HL-60 (cell line): Measurements from ENCODE around the gene BOK.

Experiments
- GABPA ChIP-seq: IDR thresholded peaks from 2 replicates; pipeline ENCODE4 v1.6.1; 2012; ENCODE audit warnings: low read depth
- POLR2AphosphoS5 ChIP-seq: IDR thresholded peaks from 2 replicates; pipeline ENCODE4 v1.6.1; 2012; ENCODE audit warnings: low read depth
- TF ChIP-seq, protein P1 (sequence below): IDR thresholded peaks from one replicate; pipeline ENCODE4 v1.5.1; 2011; ENCODE audit warnings: low read length, control low read depth, inconsistent platforms; ENCODE audit not compliant: insufficient read depth

DNA sequence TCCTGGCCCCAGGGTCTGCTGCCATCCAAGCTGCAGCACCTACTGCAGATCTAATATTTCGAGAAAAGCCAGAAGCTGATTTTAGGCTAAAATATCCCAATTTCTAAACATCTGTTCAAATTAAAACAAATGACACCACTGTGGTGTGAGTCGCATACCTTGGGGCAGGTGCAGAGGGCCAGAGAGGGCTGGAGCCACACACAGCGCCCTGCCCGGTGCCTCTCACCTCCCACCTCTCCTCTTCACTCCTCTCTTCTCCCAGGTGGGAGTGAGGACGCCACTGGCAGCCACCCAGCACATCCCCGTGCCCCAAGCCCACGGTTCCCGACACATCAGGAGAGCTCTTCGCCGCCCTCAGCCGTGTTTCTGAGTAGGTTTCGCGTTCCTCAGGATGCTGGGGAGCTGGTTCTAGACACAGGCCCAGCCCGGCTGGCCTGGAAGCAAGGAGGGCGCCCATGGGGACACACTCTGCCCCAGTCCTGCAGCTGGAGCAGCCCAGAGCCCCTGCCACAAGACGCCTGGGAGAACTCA is 57.0 kb downstream of the BOK start:
- TF ChIP-seq, protein P1, sequence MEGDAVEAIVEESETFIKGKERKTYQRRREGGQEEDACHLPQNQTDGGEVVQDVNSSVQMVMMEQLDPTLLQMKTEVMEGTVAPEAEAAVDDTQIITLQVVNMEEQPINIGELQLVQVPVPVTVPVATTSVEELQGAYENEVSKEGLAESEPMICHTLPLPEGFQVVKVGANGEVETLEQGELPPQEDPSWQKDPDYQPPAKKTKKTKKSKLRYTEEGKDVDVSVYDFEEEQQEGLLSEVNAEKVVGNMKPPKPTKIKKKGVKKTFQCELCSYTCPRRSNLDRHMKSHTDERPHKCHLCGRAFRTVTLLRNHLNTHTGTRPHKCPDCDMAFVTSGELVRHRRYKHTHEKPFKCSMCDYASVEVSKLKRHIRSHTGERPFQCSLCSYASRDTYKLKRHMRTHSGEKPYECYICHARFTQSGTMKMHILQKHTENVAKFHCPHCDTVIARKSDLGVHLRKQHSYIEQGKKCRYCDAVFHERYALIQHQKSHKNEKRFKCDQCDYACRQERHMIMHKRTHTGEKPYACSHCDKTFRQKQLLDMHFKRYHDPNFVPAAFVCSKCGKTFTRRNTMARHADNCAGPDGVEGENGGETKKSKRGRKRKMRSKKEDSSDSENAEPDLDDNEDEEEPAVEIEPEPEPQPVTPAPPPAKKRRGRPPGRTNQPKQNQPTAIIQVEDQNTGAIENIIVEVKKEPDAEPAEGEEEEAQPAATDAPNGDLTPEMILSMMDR = no peak
- TF ChIP-seq POLR2AphosphoS5 (no peak), GABPA (no peak)
